ENCODE results near the gene DAAM1.

DNA sequence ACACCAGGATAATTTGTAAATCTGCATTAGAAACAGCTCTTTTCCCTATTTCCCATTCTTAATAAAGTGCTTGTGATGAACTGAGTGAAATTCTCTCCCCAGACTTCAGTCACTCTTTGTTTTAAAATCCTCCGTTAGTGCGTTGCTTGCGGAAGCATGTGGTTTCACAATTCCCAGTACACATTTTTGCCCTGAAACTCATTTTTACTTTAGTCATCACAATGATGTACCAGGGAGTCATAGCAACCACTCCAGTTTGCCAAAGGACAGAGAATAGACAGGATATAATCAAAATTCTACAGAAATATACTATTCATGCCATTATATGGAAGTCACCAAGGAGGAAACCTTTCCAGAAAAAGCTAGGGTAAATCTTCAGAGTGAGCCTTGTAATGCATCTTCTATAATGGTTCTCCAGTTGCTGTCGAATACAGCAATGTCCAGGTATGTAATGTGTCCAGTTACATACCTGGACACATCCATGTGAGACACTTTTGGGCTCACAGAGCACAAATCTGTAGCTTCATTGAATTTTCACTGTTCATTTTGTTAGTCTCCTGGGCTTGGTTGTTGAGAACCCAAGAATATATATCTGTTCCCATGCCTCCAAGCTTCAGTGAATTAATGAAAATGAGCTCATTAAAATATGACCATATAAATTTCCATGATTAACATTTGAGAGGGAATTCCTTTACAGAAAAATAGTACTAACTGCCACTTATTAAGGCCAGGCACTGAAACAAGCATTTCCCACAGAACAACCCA lies 219.0 kb downstream of the DAAM1 start:
- TF ChIP-seq, protein P1, sequence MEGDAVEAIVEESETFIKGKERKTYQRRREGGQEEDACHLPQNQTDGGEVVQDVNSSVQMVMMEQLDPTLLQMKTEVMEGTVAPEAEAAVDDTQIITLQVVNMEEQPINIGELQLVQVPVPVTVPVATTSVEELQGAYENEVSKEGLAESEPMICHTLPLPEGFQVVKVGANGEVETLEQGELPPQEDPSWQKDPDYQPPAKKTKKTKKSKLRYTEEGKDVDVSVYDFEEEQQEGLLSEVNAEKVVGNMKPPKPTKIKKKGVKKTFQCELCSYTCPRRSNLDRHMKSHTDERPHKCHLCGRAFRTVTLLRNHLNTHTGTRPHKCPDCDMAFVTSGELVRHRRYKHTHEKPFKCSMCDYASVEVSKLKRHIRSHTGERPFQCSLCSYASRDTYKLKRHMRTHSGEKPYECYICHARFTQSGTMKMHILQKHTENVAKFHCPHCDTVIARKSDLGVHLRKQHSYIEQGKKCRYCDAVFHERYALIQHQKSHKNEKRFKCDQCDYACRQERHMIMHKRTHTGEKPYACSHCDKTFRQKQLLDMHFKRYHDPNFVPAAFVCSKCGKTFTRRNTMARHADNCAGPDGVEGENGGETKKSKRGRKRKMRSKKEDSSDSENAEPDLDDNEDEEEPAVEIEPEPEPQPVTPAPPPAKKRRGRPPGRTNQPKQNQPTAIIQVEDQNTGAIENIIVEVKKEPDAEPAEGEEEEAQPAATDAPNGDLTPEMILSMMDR (IDR thresholded peaks at IDR 0.05): no peak
- no peak for TF ChIP-seq EZH2 (IDR thresholded peaks at IDR 0.05)
